Activated effector memory CD4-positive, alpha-beta T cell treated with anti-CD3 and anti-CD28 coated beads, Interleukin-2, amount 50 U/mL, for 16 hours (primary cell): ENCODE data around the gene KREMEN2.

ENCODE experiments used
- DNase-seq: peaks from one replicate; pipeline ENCODE4 v3.0.0-alpha.2; 2020

Gene KREMEN2

GRCh38 chr16:3007957-3008689 lies 44.0 kb downstream of the KREMEN2 start:
- DNase-seq: no peak

- DNase-seq: no peak
Measured at GRCh38 chr16:3008690-3009037, 44.6 kb downstream of the KREMEN2 start.

- DNase-seq: no peak
Measured at GRCh38 chr16:3009568-3010390, 45.7 kb downstream of the KREMEN2 start.

- no peak for DNase-seq
Measured at GRCh38 chr16:3010510-3010909, 46.4 kb downstream of the KREMEN2 start.

- no peak for DNase-seq
Measured at GRCh38 chr16:3012246-3012645, 48.2 kb downstream of the KREMEN2 start.

- DNase-seq: no peak
Measured at GRCh38 chr16:3012828-3013420, 48.8 kb downstream of the KREMEN2 start, which contains the start of gene CLDN9. TSS of gene CLDN9 (plus strand) at chr16:3012923. CDS start at chr16:3013363, 440 bp downstream.

- no peak for DNase-seq
Measured at GRCh38 chr16:3013491-3013951, 49.4 kb downstream of the KREMEN2 start.

GRCh38 chr16:3013998-3014690 lies 50.1 kb downstream of the KREMEN2 start:
- no peak for DNase-seq

GRCh38 chr16:3014971-3015370 lies 50.9 kb downstream of the KREMEN2 start:
- DNase-seq: no peak

- no peak for DNase-seq
Measured at GRCh38 chr16:3015865-3016521, 51.9 kb downstream of the KREMEN2 start.

GRCh38 chr16:3017344-3017743 lies 53.3 kb downstream of the KREMEN2 start:
- DNase-seq: no peak
